HK-2 (cell line): ENCODE measurements around the gene PHKB.
"Not testable (repeated sequence)": the region's sequence is repeated elsewhere in the genome, so short reads cannot be mapped to it uniquely, and the experiment has no call there.

Experiments used
- DNase-seq: peaks from one replicate; pipeline ENCODE4 v3.0.0-alpha.2; 2018; ENCODE audit not compliant: unreplicated experiment

PHKB gene

GRCh38 chr16:47681571-47681970, 220.4 kb downstream of the PHKB start:
- DNase-seq: not testable (repeated sequence)

- no peak for DNase-seq
Measured at GRCh38 chr16:47687694-47688093, 226.6 kb downstream of the PHKB start.

- no peak for DNase-seq
Measured at GRCh38 chr16:47693226-47693625, 232.1 kb downstream of the PHKB start.

DNA sequence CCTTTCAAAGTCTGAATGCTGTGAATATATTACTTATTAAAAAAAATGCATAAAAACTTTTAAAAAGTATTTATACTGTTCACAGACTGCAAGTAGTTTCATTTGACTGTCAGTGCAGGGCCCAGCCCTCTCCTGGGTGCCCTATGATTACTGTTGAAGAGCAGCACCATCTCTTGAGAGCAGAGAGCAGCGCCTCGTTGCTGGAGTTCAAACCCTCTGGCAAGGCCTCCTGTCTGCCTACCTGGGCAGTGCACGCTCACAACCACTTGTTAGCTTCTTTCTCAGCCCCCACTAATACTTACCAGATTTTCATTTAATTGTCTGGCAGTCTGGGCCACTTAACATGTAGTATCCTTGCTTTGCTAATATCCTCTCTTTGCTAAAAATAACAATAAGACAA, 233.4 kb downstream of the PHKB start:
- no peak for DNase-seq

DNA sequence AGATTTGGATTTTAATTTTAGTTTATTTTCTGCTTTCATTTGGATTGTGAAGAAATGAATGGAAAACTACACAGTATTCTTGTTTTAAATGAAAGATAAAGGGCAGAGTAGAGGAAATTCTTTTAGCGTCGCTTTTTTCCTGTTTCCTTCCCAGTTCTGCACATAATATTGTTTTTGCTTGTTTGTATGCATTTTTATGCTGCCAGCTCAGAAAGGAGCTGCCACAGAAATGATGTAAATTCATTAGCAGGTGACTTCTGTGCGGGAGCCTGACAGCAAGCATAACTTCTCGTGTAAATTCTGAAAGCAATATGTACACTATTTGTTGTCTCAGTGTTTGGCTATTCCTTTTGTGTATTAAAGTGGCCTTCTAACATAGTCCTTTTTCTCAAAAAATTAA, 234.6 kb downstream of the PHKB start:
- no peak for DNase-seq

- DNase-seq: no peak
Measured at GRCh38 chr16:47697826-47698225, 236.7 kb downstream of the PHKB start.

DNA sequence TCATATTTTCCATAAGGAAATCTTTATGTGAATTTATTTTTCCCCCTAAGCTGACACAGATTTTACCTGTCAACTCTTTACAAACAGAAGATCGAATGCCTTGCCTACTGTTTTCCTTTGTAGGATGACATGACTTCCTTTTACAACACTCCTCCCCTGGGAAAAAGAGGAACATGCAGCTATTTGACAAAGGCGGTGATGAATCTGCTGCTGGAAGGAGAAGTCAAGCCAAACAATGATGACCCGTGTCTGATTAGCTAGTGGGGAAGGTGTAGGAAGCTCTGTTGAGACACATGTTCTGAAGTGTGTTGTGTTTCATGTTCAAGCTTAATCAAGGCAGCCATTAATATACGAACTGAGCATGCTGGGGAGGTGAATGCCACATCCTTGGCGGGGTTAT, 238.0 kb downstream of the PHKB start:
- DNase-seq: no peak

DNA sequence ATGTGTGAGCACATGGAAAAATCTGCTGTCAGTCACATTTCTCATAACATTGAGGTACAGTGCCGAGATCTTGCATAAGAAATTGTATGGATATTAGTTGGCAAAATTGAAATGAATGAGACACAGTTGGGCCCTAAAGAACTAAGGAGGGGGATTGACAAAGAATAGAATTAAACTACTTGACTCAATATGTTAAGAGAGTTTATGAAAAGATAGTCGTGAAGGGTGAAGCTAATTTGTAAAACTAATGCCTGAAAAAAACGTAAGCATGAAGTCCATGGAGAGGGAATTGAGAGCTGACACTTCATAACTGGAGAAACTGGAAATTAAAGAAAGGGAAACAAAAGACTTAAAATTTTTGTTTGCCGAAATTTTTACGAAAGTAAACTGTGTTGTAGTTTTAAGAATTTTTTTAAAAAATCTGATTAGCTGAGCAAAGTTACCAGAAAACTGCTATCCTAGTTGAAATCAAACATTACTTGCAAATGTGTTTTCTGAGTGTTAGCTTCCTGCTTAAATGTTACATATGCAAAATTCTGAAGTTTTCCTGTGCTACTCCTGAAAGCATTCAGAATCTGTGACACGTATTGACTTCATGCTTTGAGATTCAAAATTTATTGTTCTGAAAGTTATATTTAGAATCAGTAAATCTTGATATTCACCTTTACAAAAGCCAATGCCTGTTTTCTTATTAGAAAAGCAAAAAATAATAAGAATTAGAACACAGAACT, 239.9 kb downstream of the PHKB start:
- no peak for DNase-seq

DNA sequence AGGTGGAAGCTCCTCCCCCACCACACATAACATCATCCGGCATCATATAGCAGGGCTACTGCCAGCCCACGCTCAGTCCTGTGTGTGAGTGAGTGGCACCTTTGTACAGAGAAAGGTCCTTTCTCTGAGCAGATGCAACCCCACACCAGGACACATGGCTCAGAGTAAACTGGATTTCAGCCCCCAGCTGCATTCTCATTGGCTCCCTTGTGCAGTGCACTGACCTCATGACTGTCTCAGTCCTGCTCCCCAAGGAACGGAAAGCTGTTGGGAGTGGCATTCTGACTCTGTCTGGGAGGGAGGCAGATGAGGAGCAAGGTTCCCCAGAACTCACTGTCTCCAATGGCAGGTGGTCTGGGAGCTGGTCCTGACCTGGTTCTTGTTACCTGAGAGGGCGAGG, 244.1 kb downstream of the PHKB start:
- no peak for DNase-seq

GRCh38 chr16:47711809-47712208, 250.7 kb downstream of the PHKB start:
- DNase-seq: no peak

GRCh38 chr16:47712276-47713224, 251.4 kb downstream of the PHKB start:
- no peak for DNase-seq

DNA sequence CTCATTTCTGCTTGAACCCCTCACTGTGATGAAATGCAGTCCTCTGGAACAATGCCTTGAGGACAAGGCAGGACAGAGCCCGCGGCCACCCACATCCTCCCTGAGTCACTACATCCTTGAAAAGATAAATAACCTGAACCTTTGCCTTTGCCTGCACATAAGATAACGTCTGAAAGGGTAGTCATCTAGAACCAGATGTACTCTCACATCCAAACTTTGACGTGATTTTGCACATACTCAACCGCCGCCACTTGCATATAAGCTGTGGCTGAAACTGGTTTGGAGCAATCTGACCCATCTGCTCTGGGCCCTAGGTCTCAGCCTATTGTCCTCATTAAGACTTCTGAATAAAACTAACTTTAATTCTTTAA, 252.1 kb downstream of the PHKB start:
- DNase-seq: peak; percentile 16

GRCh38 chr16:47715442-47716083, 254.4 kb downstream of the PHKB start:
- no peak for DNase-seq

- DNase-seq: no peak
Measured at GRCh38 chr16:47716571-47716970, 255.4 kb downstream of the PHKB start.

GRCh38 chr16:47719713-47720112, 258.6 kb downstream of the PHKB start:
- DNase-seq: no peak

GRCh38 chr16:47721006-47721637, 260.0 kb downstream of the PHKB start:
- DNase-seq: no peak

- no peak for DNase-seq
Measured at GRCh38 chr16:47722046-47722445, 260.9 kb downstream of the PHKB start.

GRCh38 chr16:47724115-47724785, 263.1 kb downstream of the PHKB start:
- DNase-seq: no peak

DNA sequence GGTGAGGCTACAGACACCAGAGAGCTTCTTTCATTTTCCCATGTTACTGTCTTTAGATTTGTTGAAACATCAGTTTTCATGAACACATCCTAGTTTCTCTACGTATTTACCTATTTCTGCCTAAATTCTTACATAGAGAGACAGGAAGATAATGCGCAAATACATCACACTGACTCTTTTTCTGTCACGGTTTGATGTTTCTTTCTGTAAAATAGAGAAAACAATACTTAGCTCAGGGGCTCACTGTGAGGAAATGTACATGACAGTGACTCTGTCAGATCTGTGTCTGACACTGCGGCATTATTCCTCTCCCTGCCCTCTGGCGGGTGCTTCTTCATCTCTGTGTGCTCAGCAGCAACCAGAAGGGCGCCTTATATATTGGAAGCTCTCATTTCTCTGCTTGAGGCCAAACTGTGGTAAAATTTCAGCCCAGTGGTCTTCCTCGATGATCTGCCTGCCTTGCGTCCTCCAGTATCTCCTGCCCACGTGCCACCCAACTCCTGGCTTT, 264.1 kb downstream of the PHKB start:
- no peak for DNase-seq

DNA sequence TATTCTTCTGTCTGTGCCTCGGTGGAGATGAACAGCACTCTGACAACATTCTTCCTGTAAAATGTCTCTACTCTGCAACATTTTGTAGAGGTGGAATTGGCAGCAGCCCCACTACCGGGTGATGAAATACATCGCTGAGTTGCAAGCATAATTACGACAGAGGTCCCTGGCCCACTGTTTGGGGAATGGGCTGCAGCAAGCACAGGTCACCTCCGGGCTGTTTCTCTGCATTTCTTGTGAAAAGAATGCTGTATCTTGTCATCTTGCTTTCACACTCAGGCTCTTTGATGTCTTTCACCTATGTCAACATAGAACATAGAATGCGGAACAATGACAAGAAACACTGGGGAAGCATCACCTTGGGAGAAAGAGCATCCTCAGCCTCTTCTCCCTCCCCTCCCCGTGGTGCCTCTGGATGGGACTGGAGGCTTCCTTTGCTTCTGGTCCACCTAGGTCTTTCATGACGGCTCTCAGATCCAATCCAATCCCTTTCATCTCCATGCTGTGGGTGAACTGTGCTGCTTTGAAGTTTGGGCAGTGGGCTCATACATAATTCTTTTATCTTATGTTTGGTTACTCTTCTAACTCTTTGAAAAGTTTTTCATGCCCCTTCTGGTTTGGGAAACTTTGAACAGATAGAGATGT, 265.0 kb downstream of the PHKB start:
- no peak for DNase-seq

- no peak for DNase-seq
Measured at GRCh38 chr16:47727131-47727530, 266.0 kb downstream of the PHKB start.
